Karpas-422 (cell line): Measurements from ENCODE around the gene PIR. TPM values are rescaled to one million over a fixed set of nuclear protein-coding genes. Genes with fewer than 3 reads are reported as not detected.

Experiments used
- DNase-seq: peaks from one replicate; pipeline ENCODE4 v3.0.0-alpha.2; 2015
- H2AFZ ChIP-seq: fragments of 200-600 bp; sonication (generic); 2 replicates; pipeline ENCODE4 v1.6.1; 2014; ENCODE audit warnings: antibody characterized with exemption, low read length, mixed read lengths
- H3K27ac ChIP-seq: fragments of 200-600 bp; sonication (generic); 2 replicates; pipeline ENCODE4 v1.5.1; 2014; ENCODE audit warnings: mild to moderate bottlenecking, low read length, moderate library complexity
- H3K27me3 ChIP-seq: fragments of 200-600 bp; sonication (generic); 2 replicates; pipeline ENCODE4 v1.6.1; 2014; ENCODE audit warnings: low read length, mixed read lengths
- H3K36me3 ChIP-seq: fragments of 200-600 bp; sonication (generic); 2 replicates; pipeline ENCODE4 v1.6.1; 2014; ENCODE audit warnings: low read length, mixed read lengths; ENCODE audit not compliant: insufficient read depth
- H3K4me1 ChIP-seq: fragments of 200-600 bp; sonication (generic); 2 replicates; pipeline ENCODE4 v1.6.1; 2014; ENCODE audit warnings: mild to moderate bottlenecking, low read length, mixed read lengths
- H3K4me2 ChIP-seq: fragments of 200-600 bp; sonication (generic); 2 replicates; pipeline ENCODE4 v1.6.1; 2014; ENCODE audit warnings: low read length, low read depth, mild to moderate bottlenecking; ENCODE audit not compliant: poor library complexity, severe bottlenecking
- H3K4me3 ChIP-seq: fragments of 200-600 bp; sonication (generic); 2 replicates; pipeline ENCODE4 v1.5.1; 2014; ENCODE audit warnings: mild to moderate bottlenecking, antibody characterized with exemption, low read length, mixed read lengths
- H3K79me2 ChIP-seq: fragments of 200-600 bp; sonication (generic); 2 replicates; pipeline ENCODE4 v1.6.1; 2014; ENCODE audit warnings: mild to moderate bottlenecking, low read length, mixed read lengths
- H3K9ac ChIP-seq: fragments of 200-600 bp; sonication (generic); 2 replicates; pipeline ENCODE4 v1.6.0; 2014; ENCODE audit warnings: low read length
- H3K9me2 ChIP-seq: fragments of 200-600 bp; sonication (generic), shearing (Covaris generic); replicated peaks from 2 replicates; pipeline ENCODE4 v1.6.0; 2014; ENCODE audit warnings: mild to moderate bottlenecking, low read length, moderate library complexity; ENCODE audit not compliant: insufficient read depth
- H3K9me3 ChIP-seq: fragments of 300-700, 200-600 bp; sonication (generic); 2 replicates; pipeline ENCODE4 v1.6.1; 2014; ENCODE audit warnings: low read length, mixed read lengths
- H4K20me1 ChIP-seq: fragments of 200-600 bp; sonication (generic); 2 replicates; pipeline ENCODE4 v1.6.1; 2014; ENCODE audit warnings: mild to moderate bottlenecking, antibody characterized with exemption, low read length, low read depth; ENCODE audit not compliant: insufficient read depth
- total RNA-seq: library from RNA; depleted of rRNA; stranded (reverse); fragments of >200 nt; shearing (Covaris generic); gene quantifications from 2 replicates; pipeline ENCODE4 v1.2.3, GENCODE V29; 2014; ENCODE audit warnings: low replicate concordance

Gene PIR
- total RNA-seq, 1 experiment from 2014 or later: not detected

DNA sequence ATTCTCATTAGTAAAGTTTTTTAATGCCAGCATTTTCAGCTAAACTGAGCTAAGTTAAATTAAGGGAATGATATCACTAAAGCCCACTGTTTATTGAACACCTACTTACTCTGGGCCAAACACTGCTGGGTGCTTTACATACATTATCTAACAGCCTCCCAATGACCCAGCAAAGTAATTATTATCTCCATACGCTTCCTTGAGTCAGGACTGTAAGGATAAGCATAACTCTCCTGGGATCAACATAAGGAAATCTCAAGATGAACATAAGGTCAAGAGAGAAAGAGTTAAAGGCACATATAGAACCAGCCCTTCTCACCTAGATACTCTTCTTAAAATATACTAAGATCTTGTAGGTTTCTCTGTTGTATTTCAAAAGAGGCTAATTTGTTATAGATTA is 21.1 kb upstream of the PIR start:
- no peaks in the 10 kb centered on the region for H3K9me2 ChIP-seq
- H3K36me3 ChIP-seq: peaks cover 29% of the 10 kb centered on the region; the same call in 1 of the 2 replicates
- H3K4me2 ChIP-seq: no peak overlapping the region
- peak overlapping the region; percentile 98 for H3K27ac ChIP-seq
- peaks cover 65% of the 10 kb centered on the region for H3K4me1 ChIP-seq
- no peak overlapping the region for H3K4me3 ChIP-seq
- no peak overlapping the region for H3K9ac ChIP-seq
- no peak for DNase-seq
- peaks cover 2% of the 10 kb centered on the region; the same call in 1 of the 2 replicates for H3K9me3 ChIP-seq
- H3K27me3 ChIP-seq: no peaks in the 10 kb centered on the region
- H3K79me2 ChIP-seq: no peaks in the 10 kb centered on the region
- H2AFZ ChIP-seq: no peak overlapping the region
- no peaks in the 10 kb centered on the region for H4K20me1 ChIP-seq

DNA sequence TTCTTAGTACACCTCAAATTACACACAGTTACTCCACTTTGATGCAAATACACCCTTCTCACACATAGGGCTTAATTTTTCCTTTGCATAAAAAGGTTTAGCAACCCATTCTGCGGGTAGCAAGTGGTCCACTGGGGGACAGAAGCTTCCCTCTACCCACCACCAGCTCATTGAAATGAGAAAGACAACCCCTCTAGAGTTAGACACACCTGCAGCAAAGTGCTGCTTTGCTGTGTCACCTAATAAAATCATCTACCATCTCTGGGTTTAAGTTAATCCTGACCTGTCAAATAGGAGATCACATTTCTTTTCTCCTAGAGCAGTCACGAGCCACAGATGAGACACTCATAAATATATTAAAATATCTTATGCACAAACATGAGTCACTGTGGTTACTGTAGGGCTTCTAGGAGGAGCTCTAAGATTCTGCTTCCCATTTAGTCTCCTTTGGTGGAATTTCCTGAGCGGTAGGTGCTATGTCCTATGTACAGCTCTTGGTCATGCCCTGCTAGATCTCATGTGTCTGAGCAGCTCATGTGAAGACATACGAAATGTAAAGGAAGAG is 19.4 kb upstream of the PIR start:
- peak; percentile 94 for DNase-seq
- Histone ChIP-seq H3K9me3 (no peaks in the 10 kb centered on the region), H3K9me2 (no peaks in the 10 kb centered on the region), H3K4me2 (peak overlapping the region; percentile 80), H3K36me3 (peaks cover 19% of the 10 kb centered on the region; the same call in 1 of the 2 replicates), H3K27ac (peak overlapping the region; percentile 98), H3K4me3 (peak overlapping the region; percentile 55), H3K27me3 (no peaks in the 10 kb centered on the region), H4K20me1 (no peaks in the 10 kb centered on the region), H3K79me2 (no peaks in the 10 kb centered on the region), H3K9ac (peak overlapping the region; percentile 68), H2AFZ (no peak overlapping the region), H3K4me1 (peaks cover 79% of the 10 kb centered on the region)

DNA sequence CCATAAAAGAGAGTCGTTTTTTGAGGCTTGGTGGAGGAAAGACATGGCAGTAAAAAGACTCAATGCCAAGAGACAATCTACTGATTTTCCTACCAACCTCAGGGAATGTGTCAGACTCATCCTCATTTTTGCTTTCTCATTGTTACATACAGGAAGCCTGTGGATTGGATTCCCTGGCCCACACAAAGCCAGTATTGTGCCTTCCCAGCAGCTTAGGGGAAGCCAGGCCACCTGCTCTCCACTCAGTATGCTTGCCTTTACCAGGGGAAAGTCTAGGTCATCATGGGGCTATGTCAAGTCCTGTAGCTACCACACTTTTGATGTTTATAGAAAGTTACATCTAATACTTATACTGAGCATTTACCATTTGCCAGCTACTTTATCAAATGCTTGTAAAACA is 18.4 kb upstream of the PIR start:
- peaks cover 88% of the 10 kb centered on the region for H3K4me1 ChIP-seq
- no peaks in the 10 kb centered on the region for H3K9me2 ChIP-seq
- no peaks in the 10 kb centered on the region for H4K20me1 ChIP-seq
- peaks cover 13% of the 10 kb centered on the region; the same call in 1 of the 2 replicates for H3K36me3 ChIP-seq
- no peaks in the 10 kb centered on the region for H3K9me3 ChIP-seq
- H3K4me3 ChIP-seq: no peak overlapping the region
- no peaks in the 10 kb centered on the region for H3K79me2 ChIP-seq
- no peak overlapping the region for H2AFZ ChIP-seq
- H3K4me2 ChIP-seq: peak overlapping the region; percentile 80
- H3K27ac ChIP-seq: peak overlapping the region; percentile 98
- peak; percentile 55 for DNase-seq
- H3K27me3 ChIP-seq: no peaks in the 10 kb centered on the region
- H3K9ac ChIP-seq: peak overlapping the region; percentile 44

DNA sequence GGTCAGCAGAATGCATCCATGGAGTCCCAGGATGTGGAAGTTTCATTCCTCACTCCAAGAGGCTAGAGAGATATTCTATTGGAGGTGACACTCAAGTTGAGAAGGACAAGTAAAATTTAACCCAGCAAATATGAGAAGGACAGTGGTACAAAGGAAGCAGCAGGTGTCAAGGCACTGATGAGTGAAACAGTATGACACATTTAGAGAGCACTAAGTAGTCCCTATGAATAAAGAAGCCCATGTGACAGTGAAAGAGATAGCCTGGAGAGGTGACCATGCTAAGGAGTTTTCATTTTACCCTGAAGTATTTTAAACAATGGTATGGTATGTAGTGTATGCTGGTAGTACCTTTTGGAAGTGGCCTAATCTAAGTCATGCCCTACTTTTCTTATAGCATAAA is 16.7 kb upstream of the PIR start:
- H3K4me3 ChIP-seq: no peak overlapping the region
- no peak overlapping the region; the same call in 1 of the 2 replicates for H2AFZ ChIP-seq
- peaks cover 8% of the 10 kb centered on the region; the same call in 1 of the 2 replicates for H3K36me3 ChIP-seq
- H3K4me1 ChIP-seq: peaks cover 94% of the 10 kb centered on the region
- H3K4me2 ChIP-seq: peak overlapping the region; percentile 11
- no peaks in the 10 kb centered on the region for H3K27me3 ChIP-seq
- H3K9ac ChIP-seq: no peak overlapping the region
- H4K20me1 ChIP-seq: no peaks in the 10 kb centered on the region
- H3K27ac ChIP-seq: peak overlapping the region; percentile 98
- H3K9me3 ChIP-seq: no peaks in the 10 kb centered on the region
- no peak for DNase-seq
- no peaks in the 10 kb centered on the region for H3K9me2 ChIP-seq
- no peaks in the 10 kb centered on the region for H3K79me2 ChIP-seq

DNA sequence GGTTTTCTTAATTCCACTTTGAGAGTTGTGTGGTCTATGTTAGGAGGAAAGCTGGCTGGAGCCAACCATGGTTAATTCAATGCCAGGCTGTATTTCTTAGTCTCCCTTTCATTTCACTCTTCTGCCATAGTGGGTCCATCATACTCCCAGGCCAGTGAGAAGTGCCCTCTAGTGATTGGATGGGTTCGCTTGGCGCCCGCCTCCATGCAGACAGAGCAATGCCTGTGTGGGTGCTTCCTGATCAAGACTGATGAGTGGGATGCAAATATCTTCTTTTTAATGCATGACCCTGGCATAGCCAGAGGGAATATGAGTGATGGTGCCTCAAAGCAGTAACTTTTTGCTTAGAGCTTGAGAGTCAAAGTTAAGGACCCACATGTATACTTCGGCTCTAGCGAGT is 13.9 kb upstream of the PIR start:
- Histone ChIP-seq H3K9ac (no peak overlapping the region), H3K9me2 (no peaks in the 10 kb centered on the region), H3K4me2 (peak overlapping the region; percentile 33), H3K79me2 (no peaks in the 10 kb centered on the region), H3K27ac (peak overlapping the region; percentile 98), H2AFZ (no peak overlapping the region), H3K27me3 (no peaks in the 10 kb centered on the region), H4K20me1 (no peaks in the 10 kb centered on the region), H3K9me3 (no peaks in the 10 kb centered on the region), H3K4me3 (peak overlapping the region; percentile 40), H3K36me3 (peaks cover 8% of the 10 kb centered on the region; the same call in 1 of the 2 replicates), H3K4me1 (peaks cover 82% of the 10 kb centered on the region)
- DNase-seq: peak; percentile 65

DNA sequence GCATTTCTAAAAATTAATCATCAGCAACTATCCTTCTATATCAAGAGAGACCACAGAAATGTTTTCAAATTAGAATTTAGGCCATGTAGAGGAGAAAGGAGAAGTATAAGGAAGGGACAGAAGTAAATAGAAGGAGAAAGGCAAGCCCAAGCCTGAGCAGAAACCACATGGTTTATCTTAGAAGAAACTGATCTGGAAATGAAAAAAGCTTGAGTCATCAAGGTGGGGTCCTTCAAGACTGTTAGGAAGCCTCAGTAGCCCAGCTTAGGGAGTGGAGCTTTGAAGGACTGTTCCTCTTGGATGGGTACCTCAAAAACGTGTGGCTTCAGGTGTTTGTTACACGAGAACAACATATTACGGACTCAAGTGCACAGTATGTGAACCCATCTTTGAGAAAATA is 12.0 kb upstream of the PIR start:
- no peaks in the 10 kb centered on the region for H3K79me2 ChIP-seq
- H3K27me3 ChIP-seq: no peaks in the 10 kb centered on the region
- no peaks in the 10 kb centered on the region for H3K9me3 ChIP-seq
- H3K9ac ChIP-seq: peak overlapping the region; percentile 30; the same call in 1 of the 2 replicates
- H4K20me1 ChIP-seq: no peaks in the 10 kb centered on the region
- H2AFZ ChIP-seq: 0 out of 2 replicates have a peak overlapping the region, but pooled peaks have one; percentile 55
- DNase-seq: no peak
- 0 out of 2 replicates have a peak, but pooled peaks cover 8% of the 10 kb centered on the region for H3K36me3 ChIP-seq
- peak overlapping the region; percentile 32; the same call in 1 of the 2 replicates for H3K27ac ChIP-seq
- no peaks in the 10 kb centered on the region for H3K9me2 ChIP-seq
- peaks cover 63% of the 10 kb centered on the region for H3K4me1 ChIP-seq
- H3K4me3 ChIP-seq: peak overlapping the region; percentile 12; the same call in 1 of the 2 replicates
- H3K4me2 ChIP-seq: peak overlapping the region; percentile 49

- Histone ChIP-seq H3K9me2 (no peaks in the 10 kb centered on the region), H3K36me3 (0 out of 2 replicates have a peak, but pooled peaks cover 7% of the 10 kb centered on the region), H3K4me1 (peaks cover 60% of the 10 kb centered on the region), H3K27me3 (no peaks in the 10 kb centered on the region), H3K4me3 (peak overlapping the region; percentile 12; the same call in 1 of the 2 replicates), H3K9ac (peak overlapping the region; percentile 30; the same call in 1 of the 2 replicates), H4K20me1 (no peaks in the 10 kb centered on the region), H2AFZ (no peak overlapping the region), H3K9me3 (no peaks in the 10 kb centered on the region), H3K4me2 (peak overlapping the region; percentile 49), H3K79me2 (no peaks in the 10 kb centered on the region), H3K27ac (peak overlapping the region; percentile 32; the same call in 1 of the 2 replicates)
- no peak for DNase-seq
These were observed 11.5 kb upstream of the PIR start for GRCh38 chrX:15504661-15505060.

DNA sequence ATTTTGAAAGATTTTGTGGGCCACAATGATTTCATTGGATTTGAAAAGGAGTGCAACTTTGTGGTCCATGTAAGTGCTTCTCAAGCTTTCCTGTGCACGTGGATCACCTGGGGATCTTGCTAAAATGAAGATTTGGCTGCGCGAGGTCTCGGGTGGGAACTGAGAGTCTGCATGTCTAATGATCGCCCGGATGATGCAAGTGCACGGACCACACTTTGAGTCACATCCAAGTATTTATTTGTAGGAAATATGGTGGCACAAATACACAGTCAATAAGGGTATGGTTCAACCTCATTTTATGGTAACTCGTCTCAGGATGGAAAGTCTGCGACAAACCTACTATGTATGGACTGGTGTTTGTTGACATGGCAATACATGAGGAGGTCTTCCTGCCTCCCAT is 8.4 kb upstream of the PIR start:
- H4K20me1 ChIP-seq: no peaks in the 10 kb centered on the region
- no peak overlapping the region for H3K4me2 ChIP-seq

More for the DNA sequence above, 8.4 kb upstream of the PIR start:
- H3K4me3 ChIP-seq: no peak overlapping the region
- no peaks in the 10 kb centered on the region for H3K9me3 ChIP-seq
- H3K27me3 ChIP-seq: no peaks in the 10 kb centered on the region
- H3K27ac ChIP-seq: no peak overlapping the region
- no peak for DNase-seq
- H3K9ac ChIP-seq: no peak overlapping the region
- peaks cover 47% of the 10 kb centered on the region for H3K4me1 ChIP-seq
- no peak overlapping the region for H2AFZ ChIP-seq
- no peaks in the 10 kb centered on the region for H3K9me2 ChIP-seq
- H3K36me3 ChIP-seq: no peaks in the 10 kb centered on the region
- no peaks in the 10 kb centered on the region for H3K79me2 ChIP-seq
